HG03378 (cell line): Measurements from ENCODE around the gene HOXA6.

Experiments
- ATAC-seq: cut with Tn5 transposase; IDR thresholded peaks from one replicate; pipeline ENCODE4 v1.9.1; 2021; ENCODE audit warnings: mild to moderate bottlenecking, moderate library complexity; ENCODE audit not compliant: unreplicated experiment

Gene HOXA6

DNA sequence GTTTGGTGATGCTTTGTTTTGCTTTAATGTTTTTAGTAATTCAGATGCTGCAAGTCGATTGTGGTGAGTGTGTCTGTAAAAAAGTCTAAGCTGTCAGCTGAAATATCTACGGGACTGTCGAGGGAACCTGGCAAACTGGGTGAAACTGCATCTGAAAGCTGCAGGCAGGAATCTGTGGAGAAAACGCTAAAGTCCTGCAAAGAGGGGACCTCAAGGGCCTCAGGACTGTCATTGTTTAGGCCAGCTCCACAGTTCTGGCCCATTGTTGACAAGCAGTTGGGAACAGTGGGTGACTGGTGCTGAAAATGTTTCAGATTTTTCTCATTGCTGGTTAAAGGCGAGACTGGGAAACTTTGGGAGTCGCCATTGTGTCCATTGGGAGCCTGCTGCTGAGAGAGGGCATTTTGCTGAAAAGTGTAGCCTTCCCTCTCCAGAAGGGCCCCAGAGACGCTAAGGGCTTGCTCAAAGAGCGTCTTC, 46.8 kb downstream of the HOXA6 start:
- no peak for ATAC-seq

DNA sequence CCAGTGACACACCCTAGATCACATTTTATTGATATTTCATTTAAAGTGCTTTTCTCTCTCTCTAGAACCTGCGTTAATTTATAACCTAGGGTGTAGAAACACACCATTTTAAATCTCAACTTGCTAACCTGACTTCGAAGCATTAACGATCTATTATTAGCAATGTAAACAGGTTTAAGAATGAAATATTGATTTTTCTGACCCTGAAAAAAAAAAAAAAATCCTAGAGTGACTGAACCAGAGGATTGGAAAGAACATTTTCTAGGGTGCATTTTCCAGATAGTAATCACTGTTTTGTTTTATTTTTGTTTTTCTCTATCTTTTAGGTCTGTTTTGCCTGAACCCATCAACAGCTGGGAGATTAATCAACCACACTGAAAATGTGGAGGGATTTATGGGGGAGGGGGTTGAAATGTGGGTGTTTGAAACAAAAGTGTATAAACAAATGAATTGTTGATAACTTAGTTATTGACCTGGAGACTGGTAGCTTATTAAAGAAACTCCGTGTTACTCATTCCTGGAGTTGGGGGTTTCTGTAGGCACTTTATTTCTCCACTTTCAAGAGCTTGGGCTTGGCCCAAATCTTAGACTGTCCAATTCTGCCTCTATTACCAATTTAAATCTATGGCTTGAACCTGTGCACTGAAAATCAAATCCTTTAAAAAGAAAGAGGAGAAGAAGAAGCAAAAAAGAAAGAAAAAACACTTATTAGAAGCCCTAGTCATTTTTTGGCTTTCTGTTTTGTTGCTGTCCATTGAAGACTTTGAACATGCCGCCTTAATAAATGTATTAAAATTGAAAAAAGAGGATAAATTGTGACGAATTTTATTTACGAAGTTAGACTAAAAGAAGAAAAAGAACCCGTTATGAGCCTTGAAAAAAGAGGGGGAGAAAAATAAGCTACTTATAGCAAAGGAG, 47.9 kb downstream of the HOXA6 start:
- ATAC-seq = no peak

DNA sequence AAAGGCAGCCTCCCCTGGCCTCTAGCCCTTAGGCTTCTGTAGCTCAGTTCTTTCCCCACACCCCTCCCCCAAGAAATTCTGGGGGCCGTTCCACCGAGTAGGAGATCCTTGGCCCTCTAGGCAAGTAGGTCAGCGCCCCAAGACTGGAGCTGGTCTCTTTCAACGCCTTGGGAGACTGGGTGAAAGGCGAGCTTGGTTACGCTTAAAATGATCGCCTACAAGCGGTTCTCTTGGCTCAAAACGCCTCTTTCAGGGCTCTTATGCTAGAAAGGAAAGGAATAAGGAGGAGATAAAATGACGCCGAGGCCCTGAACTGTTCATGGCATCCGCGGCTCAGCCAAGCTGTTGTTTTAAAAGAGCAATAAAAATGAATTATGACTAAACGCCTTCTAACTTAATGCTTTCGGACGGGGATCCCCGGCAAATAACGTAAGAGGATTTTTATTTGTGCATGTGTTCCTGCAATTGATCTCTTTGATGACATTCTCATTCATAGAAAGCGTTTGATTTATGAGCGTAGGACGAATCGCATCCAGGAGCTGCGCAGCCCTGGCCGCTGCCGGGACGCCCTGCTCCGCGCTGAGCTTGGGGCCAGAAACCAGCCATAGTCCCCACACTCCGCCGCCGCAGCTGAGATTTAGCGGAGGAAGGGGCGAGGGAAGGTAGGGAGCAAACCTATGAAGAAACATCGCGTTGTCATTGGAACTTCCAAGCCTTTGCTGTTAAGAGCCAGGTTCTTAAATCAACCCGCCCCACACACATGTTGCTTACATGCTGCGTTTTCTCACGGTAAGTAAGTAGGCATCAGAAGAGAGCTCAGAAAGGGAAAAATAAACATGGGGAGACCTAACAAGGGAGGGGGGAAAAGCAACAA, 48.8 kb downstream of the HOXA6 start:
- ATAC-seq = no peak

DNA sequence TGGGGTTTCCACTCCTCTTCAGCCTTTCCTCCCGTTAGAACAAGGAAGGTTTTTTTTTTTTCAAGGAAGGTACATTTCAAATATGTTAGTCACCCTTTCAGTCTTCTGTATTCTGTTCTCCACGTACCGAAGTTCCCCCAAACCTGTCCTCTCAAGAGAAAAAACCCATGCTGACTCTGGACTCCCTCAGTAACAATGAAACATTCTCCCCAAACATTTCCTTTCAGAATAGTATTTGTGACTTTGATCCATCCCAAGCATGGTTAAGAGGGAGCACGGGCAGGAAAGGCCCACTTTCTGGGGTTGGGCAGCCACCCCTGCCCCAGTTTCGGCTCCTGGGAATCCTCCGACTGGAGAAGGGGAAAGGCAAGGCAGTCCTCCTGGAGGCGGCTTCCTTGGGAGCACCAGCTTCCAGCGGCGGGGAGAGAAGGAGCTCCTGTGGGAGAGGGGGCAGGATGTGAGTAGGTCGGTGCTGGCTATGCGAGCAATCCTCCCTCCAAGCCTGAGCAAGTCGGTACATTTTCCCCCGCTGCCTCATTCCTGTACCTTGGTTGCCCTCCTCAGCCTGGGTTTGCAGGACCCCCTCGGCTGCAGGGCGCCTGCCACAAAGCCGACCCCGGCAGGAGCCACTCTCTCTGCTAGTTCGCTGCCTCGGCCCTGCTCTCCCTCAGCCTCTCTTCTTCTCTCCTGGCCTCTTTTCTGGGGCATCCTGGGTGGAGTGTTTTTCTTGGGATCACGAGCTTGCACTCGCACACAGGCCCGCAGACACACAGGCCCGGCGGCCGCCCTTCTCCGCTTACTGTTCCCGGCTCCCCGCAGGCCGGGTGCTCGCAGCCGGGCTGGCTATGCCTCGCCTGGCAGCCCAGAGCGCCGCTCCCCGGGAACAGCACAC, 49.6 kb downstream of the HOXA6 start:
- no peak for ATAC-seq

DNA sequence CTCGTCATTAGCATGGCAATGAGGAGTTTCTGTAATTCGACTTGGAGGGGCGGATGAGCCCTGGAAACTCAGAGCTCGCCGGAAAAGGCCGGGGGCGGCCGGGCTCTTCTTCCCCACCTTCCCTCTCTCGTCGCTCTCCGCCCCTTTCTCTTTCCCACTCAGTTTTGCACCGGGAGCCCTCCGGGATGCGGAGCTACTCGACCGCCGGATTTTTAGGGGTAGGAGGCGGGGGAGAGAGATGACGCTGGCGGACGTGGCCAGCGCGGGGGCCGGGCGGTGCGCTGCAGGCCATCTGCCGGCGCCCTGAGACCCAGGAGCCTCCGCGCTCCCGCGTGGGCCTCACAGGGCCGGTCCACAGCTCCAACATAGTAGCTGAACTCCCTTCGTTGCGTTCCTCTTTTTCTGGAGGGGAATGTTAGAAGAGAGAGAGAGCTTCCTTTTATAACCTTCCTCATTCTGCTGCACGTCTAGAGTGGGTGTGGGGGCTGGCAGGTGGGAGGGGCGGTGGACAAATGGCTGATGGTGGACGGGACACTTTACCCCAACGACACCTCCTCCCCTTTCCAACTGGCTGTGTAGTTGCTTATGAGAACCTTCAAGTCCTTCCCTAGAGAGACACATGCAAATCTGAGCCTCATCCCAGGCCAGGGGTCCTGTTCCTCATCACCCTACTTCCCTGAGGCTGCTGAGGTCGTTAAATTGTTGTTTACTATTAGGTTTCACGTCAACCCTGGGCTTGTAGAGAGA, 50.6 kb downstream of the HOXA6 start:
- no peak for ATAC-seq

DNA sequence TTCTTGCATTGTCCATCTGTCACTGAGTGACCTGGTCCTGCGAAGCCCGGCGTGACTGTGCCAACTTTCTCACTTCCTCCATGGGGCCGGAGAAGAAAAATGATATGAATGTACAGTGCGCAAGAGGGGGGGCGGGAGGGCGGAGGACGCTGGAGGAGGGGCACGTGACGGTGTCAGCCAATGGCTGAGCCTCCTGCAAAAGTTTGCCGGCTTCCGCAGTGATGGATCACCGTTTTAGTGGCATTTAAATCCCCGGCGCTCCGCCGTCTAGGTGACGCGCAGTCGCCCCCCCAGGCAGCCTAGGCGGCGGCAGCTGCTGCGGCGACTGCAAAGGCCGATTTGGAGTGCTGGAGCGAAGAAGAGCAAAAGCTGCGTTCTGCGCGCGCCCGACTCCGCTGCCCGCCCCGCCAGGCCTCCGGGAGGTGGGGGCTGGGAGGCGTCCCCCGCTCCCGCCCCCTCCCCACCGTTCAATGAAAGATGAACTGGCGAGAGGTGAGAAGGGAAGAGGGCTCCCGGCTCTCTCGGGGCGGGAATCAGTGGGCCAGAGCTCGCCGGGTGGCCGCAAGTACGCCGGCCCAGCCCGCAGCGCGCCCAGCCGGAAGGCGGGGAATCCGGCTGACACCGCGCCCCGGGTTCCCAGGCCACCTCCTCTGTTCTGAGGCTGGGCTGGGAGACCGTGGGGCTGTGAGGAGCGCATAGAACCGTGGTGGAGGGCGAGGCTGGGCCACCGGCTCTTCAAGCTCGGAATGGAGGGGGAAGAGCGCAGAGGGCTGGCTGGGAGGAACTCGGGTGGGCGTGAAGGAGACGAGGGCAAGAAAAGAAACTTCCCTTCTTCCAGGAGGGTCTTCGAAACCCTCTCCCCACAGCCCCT, 51.4 kb downstream of the HOXA6 start, which contains the start of gene HOXA1:
HOXA1 (minus strand) TSS at position 104 of the 871 bp plus-strand sequence; CDS start at position 16, 88 bp downstream.
- peak; percentile 86 for ATAC-seq
